ENCODE results near the gene SNAPC1. TPM values are rescaled to one million over a fixed set of nuclear protein-coding genes. Genes with fewer than 3 reads are reported as not detected.
A peak's percentile ranks its signal among the peaks of the same experiment; 100 is the strongest.
"Not testable (repeated sequence)": the region's sequence is repeated elsewhere in the genome, so short reads cannot be mapped to it uniquely, and the experiment has no call there.

Gene SNAPC1
- total and polyA plus RNA-seq, 7 donors, result 0.92 to 7.8 (median 4.1) TPM

DNA sequence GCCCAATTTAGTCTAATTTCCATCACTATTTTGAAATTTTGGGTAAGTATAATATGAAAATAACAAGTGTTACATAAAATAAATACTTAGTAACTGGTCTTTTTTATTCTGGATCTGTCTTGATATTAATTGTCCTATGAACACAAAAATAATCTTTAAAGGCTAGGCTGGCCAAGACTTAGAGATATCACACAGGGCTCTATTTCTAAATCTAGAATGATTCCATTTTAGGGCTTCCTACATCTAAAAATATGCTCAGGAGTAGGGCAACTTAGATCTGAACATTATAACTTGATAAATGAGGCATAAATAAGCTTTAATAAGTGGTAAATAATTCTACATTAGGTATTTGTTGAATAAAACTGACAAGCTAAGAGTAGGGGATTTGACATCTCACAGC is 23.1 kb upstream of the SNAPC1 start:
- Histone ChIP-seq H3K27me3 (no peaks in the 10 kb centered on the region), H3K36me3 (peaks cover 0 to 92% (median 38%) of the 10 kb centered on the region in 4 donors), H3K4me1 (no peaks in the 10 kb centered on the region), H3K27ac (no peak overlapping the region), H3K4me3 (no peak overlapping the region), H3K9me3 (no peaks in the 10 kb centered on the region)
- DNase-seq, result no peak
- intact Hi-C loops (cut with DNase I), result no loop called here
- TF ChIP-seq POLR2AphosphoS5 (IDR thresholded peaks at IDR 0.05) (no peak), POLR2A (IDR thresholded peaks at IDR 0.05) (no peak), EP300 (IDR thresholded peaks at IDR 0.05) (no peak)
- TF ChIP-seq, protein P1, sequence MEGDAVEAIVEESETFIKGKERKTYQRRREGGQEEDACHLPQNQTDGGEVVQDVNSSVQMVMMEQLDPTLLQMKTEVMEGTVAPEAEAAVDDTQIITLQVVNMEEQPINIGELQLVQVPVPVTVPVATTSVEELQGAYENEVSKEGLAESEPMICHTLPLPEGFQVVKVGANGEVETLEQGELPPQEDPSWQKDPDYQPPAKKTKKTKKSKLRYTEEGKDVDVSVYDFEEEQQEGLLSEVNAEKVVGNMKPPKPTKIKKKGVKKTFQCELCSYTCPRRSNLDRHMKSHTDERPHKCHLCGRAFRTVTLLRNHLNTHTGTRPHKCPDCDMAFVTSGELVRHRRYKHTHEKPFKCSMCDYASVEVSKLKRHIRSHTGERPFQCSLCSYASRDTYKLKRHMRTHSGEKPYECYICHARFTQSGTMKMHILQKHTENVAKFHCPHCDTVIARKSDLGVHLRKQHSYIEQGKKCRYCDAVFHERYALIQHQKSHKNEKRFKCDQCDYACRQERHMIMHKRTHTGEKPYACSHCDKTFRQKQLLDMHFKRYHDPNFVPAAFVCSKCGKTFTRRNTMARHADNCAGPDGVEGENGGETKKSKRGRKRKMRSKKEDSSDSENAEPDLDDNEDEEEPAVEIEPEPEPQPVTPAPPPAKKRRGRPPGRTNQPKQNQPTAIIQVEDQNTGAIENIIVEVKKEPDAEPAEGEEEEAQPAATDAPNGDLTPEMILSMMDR (IDR thresholded peaks at IDR 0.05), result no peak

- Histone ChIP-seq H3K4me1 (no peaks in the 10 kb centered on the region), H3K4me3 (no peak overlapping the region), H3K27ac (no peak overlapping the region), H3K27me3 (no peaks in the 10 kb centered on the region), H3K36me3 (peaks cover 7 to 89% (median 22%) of the 10 kb centered on the region in 4 donors), H3K9me3 (no peaks in the 10 kb centered on the region)
- TF ChIP-seq POLR2AphosphoS5 (IDR thresholded peaks at IDR 0.05) (no peak), EP300 (IDR thresholded peaks at IDR 0.05) (no peak), POLR2A (IDR thresholded peaks at IDR 0.05) (no peak)
- TF ChIP-seq, protein P1 (IDR thresholded peaks at IDR 0.05), result no peak
- no peak for DNase-seq
- intact Hi-C loops (cut with DNase I), result no loop called here
- WGBS, 2 donors, result 84 to 94% methylated on average over 6 of the region's 6 CpGs
Observed at GRCh38 chr14:61742371-61742770, 19.8 kb upstream of the SNAPC1 start.

GRCh38 chr14:61744238-61744637 is 18.0 kb upstream of the SNAPC1 start:
- DNase-seq, result no peak
- 93 to 97% methylated on average over 5 of the region's 5 CpGs for WGBS, 2 donors
- H3K4me1 ChIP-seq, result peaks cover 0 to 2% (median 0%) of the 10 kb centered on the region in 4 donors
- no peaks in the 10 kb centered on the region for H3K27me3 ChIP-seq
- H3K9me3 ChIP-seq, result no peaks in the 10 kb centered on the region
- intact Hi-C loops (cut with DNase I), result no loop called here
- H3K27ac ChIP-seq, result no peak overlapping the region
- no peak overlapping the region for H3K4me3 ChIP-seq
- peaks cover 7 to 79% (median 10%) of the 10 kb centered on the region in 4 donors for H3K36me3 ChIP-seq
- TF ChIP-seq, protein P1 (IDR thresholded peaks at IDR 0.05), result no peak
- TF ChIP-seq EP300 (IDR thresholded peaks at IDR 0.05) (no peak), POLR2A (IDR thresholded peaks at IDR 0.05) (no peak), POLR2AphosphoS5 (IDR thresholded peaks at IDR 0.05) (no peak)

- H3K4me3 ChIP-seq; H3K9me3 ChIP-seq; intact Hi-C loops (cut with DNase I); DNase-seq; H3K27me3 ChIP-seq: not testable (repeated sequence)
- peaks cover 0 to 17% (median 6%) of the 10 kb centered on the region in 4 donors for H3K4me1 ChIP-seq
- peak overlapping the region in 2 of 4 donors; percentile 4 to 16 for H3K27ac ChIP-seq
- H3K36me3 ChIP-seq, result peaks cover 7 to 61% (median 9%) of the 10 kb centered on the region in 4 donors
- 85 to 93% methylated on average over 3 of the region's 3 CpGs for WGBS, 2 donors
Observed at GRCh38 chr14:61746346-61746745, 15.9 kb upstream of the SNAPC1 start.

DNA sequence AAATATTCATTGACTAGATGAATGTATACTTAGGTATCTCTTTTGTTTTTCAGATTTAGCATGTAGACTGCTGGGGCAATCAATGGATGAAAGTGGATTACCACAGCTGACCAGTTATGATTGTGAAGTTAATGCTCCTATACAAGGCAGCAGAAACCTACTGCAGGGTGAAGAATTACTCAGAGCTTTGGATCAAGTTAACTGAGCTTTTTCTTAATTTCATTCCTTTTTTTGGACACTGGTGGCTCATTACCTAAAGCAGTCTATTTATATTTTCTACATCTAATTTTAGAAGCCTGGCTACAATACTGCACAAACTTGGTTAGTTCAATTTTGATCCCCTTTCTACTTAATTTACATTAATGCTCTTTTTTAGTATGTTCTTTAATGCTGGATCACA is 15.3 kb upstream of the SNAPC1 start:
- H3K27ac ChIP-seq, result peak overlapping the region in 2 of 4 donors; percentile 4 to 16
- intact Hi-C loops (cut with DNase I), result no loop called here

More for the DNA sequence above, 15.3 kb upstream of the SNAPC1 start:
- Histone ChIP-seq H3K4me3 (no peak overlapping the region), H3K9me3 (no peaks in the 10 kb centered on the region), H3K27me3 (no peaks in the 10 kb centered on the region), H3K36me3 (peaks cover 4 to 56% (median 5%) of the 10 kb centered on the region in 4 donors), H3K4me1 (peaks cover 0 to 22% (median 8%) of the 10 kb centered on the region in 4 donors)
- TF ChIP-seq POLR2A (IDR thresholded peaks at IDR 0.05) (no peak), POLR2AphosphoS5 (IDR thresholded peaks at IDR 0.05) (no peak), EP300 (IDR thresholded peaks at IDR 0.05) (no peak)
- TF ChIP-seq, protein P1 (IDR thresholded peaks at IDR 0.05), result no peak
- DNase-seq, result no peak
